GM12878 (cell line): ENCODE measurements around the gene FGF12. TPM values are rescaled to one million over a fixed set of nuclear protein-coding genes. Genes with fewer than 3 reads are reported as not detected.

ENCODE experiments used
- ATAC-seq: fragments of 200-7000 bp; cut with Tn5 transposase; 3 replicates; pipeline ENCODE4 v1.9.1; 2020; ENCODE audit warnings: mild to moderate bottlenecking, moderate library complexity
- BruUV-seq: library from RNA; stranded (reverse); fragments of 400-500 nt; replicated peaks from 2 replicates; lab custom pipeline; 2021; lab: Mats Ljungman, UMichigan
- CTCF ChIA-PET: fragments of 300-600 bp; sonication (Branson Sonifier 250); formaldehyde crosslinking; extraction: SDS; loops from one replicate; lab custom pipeline; 2021; ENCODE audit warnings: inconsistent platforms; lab: Yijun Ruan, JAX
- POLR2A ChIA-PET: fragments of 350-600 bp; formaldehyde crosslinking; extraction: SDS; loops from one replicate; lab custom pipeline; 2021; ENCODE audit warnings: inconsistent platforms; lab: Charles Lee
- RAD21 ChIA-PET: fragments of 300-600 bp; sonication (Branson Sonifier 250); formaldehyde crosslinking; loops from one replicate; lab custom pipeline; 2023; ENCODE audit warnings: antibody characterized with exemption; ENCODE audit not compliant: unreplicated experiment; lab: Charles Lee
- SMC1A ChIA-PET: fragments of 300-600 bp; sonication (Branson Sonifier 250); formaldehyde crosslinking; loops from one replicate; lab custom pipeline; 2023; ENCODE audit not compliant: unreplicated experiment, uncharacterized antibody; lab: Charles Lee
- DNase-seq: peaks from one replicate; pipeline ENCODE4 v3.0.0-alpha.2; 2011; ENCODE audit warnings: low read depth, low spot score
- FAIRE-seq: peaks from 3 replicates; lab custom pipeline; 2011; peaks lifted over from hg19 to GRCh38; lab: Jason Lieb, UNC
- H2AFZ ChIP-seq: 2 replicates; pipeline ENCODE4 v1.6.0; 2011; ENCODE audit warnings: low read depth, low read length, control low read depth; ENCODE audit not compliant: control insufficient read depth
- H3K27ac ChIP-seq: 2 replicates; pipeline ENCODE4 v1.5.1; 2011; ENCODE audit warnings: control low read depth; ENCODE audit not compliant: control insufficient read depth, insufficient read depth
- H3K27me3 ChIP-seq, 2 experiments: replicated peaks in 1 of 2; 2 replicates each; pipeline versions ENCODE4 v1.6.0 to v1.6.1; 2011; ENCODE audit warnings: low read length in 1 of 2; ENCODE audit not compliant: control insufficient read depth in 2 of 2, insufficient read depth in 2 of 2
- H3K36me3 ChIP-seq, 2 experiments: 2 replicates each; pipeline ENCODE4 v1.5.1; 2011; ENCODE audit warnings: low read length in 1 of 2; ENCODE audit not compliant: control insufficient read depth in 2 of 2, insufficient read depth in 2 of 2
- H3K4me1 ChIP-seq: 2 replicates; pipeline ENCODE4 v1.6.1; 2011; ENCODE audit warnings: mild to moderate bottlenecking, low read length, moderate library complexity, mixed read lengths; ENCODE audit not compliant: control insufficient read depth, insufficient read depth
- H3K4me2 ChIP-seq: 2 replicates; pipeline ENCODE4 v1.6.0; 2011; ENCODE audit warnings: control low read depth; ENCODE audit not compliant: control insufficient read depth, insufficient read depth
- H3K4me3 ChIP-seq: fragments of 200-600 bp; sonication (generic); 2 replicates; pipeline ENCODE4 v1.5.1; 2016
- H3K79me2 ChIP-seq: 2 replicates; pipeline ENCODE4 v1.6.0; 2011; ENCODE audit warnings: low read length; ENCODE audit not compliant: control insufficient read depth, insufficient read depth
- H3K9ac ChIP-seq: 2 replicates; pipeline ENCODE4 v1.8.0; 2011; ENCODE audit warnings: low read length, control low read depth, mixed read lengths; ENCODE audit not compliant: control insufficient read depth, insufficient read depth
- H3K9me3 ChIP-seq: replicated peaks from 3 replicates; pipeline ENCODE4 v1.5.1; 2011; ENCODE audit warnings: mild to moderate bottlenecking, low read length; ENCODE audit not compliant: control insufficient read depth, insufficient read depth
- H4K20me1 ChIP-seq: 2 replicates; pipeline ENCODE4 v1.6.0; 2011; ENCODE audit not compliant: control insufficient read depth, insufficient read depth
- CBX3 ChIP-seq: fragments of 200-600 bp; sonication (generic); IDR thresholded peaks from 2 replicates; pipeline ENCODE4 v1.6.1; 2016; ENCODE audit warnings: low read depth, borderline replicate concordance
- CUX1 ChIP-seq: IDR thresholded peaks from 2 replicates; pipeline ENCODE4 v1.6.1; 2012; ENCODE audit warnings: improper control_type of control experiment, low read depth, low read length; ENCODE audit not compliant: insufficient replicate concordance
- FOXM1 ChIP-seq: IDR thresholded peaks from 2 replicates; pipeline ENCODE4 v1.6.1; 2012; ENCODE audit warnings: low read depth, mild to moderate bottlenecking, inconsistent platforms, low read length, moderate library complexity
- GABPA ChIP-seq: IDR thresholded peaks from 2 replicates; pipeline ENCODE4 v1.6.1; 2014; ENCODE audit warnings: antibody characterized with exemption, low read depth, mild to moderate bottlenecking, inconsistent platforms
- NFXL1 ChIP-seq: fragments of 450-650 bp; IDR thresholded peaks from 2 replicates; pipeline ENCODE4 v1.6.1; 2017; ENCODE audit warnings: antibody characterized with exemption, mild to moderate bottlenecking, borderline replicate concordance
- RUNX3 ChIP-seq: IDR thresholded peaks from 2 replicates; pipeline ENCODE4 v1.6.1; 2012; ENCODE audit warnings: low read length, inconsistent platforms
- SIN3A ChIP-seq: IDR thresholded peaks from 2 replicates; pipeline ENCODE4 v1.6.1; 2012; ENCODE audit warnings: low read depth, low read length, improper control_type of control experiment
- SREBF1 ChIP-seq: IDR thresholded peaks from 2 replicates; pipeline ENCODE4 v1.6.1; 2012; ENCODE audit warnings: mild to moderate bottlenecking, low read length
- WRNIP1 ChIP-seq: IDR thresholded peaks from 2 replicates; pipeline ENCODE4 v1.6.1; 2011; ENCODE audit warnings: low read depth, low read length, improper control_type of control experiment, borderline replicate concordance
- ZNF274 ChIP-seq: IDR thresholded peaks from one replicate; pipeline ENCODE4 v1.8.0; 2011; ENCODE audit not compliant: insufficient read length, insufficient read depth
- WGBS: methylation state at CpG from one replicate; pipeline ENCODE4 v1.1.6; 2016; ENCODE audit warnings: low lambda C conversion rate; ENCODE audit not compliant: insufficient replicate concordance, insufficient coverage; ENCODE audit errors: missing lambda C conversion rate; 5-methylcytosine and 5-hydroxymethylcytosine counted together
- in situ Hi-C: fragments of 300-500 bp; cut with MboI; formaldehyde crosslinking; loops from 9 replicates; pipeline ENCODE4 v1.14.3; 2018; ENCODE audit warnings: mixed read lengths
- intact Hi-C: fragments of 100-400 bp; cut with micrococcal nuclease; formaldehyde crosslinking; loops from one replicate; pipeline ENCODE4 v1.14.2; 2022; ENCODE audit not compliant: unreplicated experiment
- polyA plus RNA-seq, 11 experiments: library from polyadenylated mRNA; depleted of rRNA in 4 of 11; unstranded in 6 of 11; stranded (reverse) in 5 of 11; fragments of >200 nt; fragmentation: Nextera tagmentation in 4 of 11; fragmentation: Illumina TruSeq in 1 of 11; extraction: Ambion mirVana in 4 of 11; extraction: Trizol in 1 of 11; gene quantifications; 1 replicate in 1 of 11; 2 replicates in 10 of 11; pipeline versions ENCODE4 v1.2.1 to v1.2.3, GENCODE V29; 2011 to 2016; ENCODE audit warnings: inconsistent platforms in 2 of 11, missing spikeins in 2 of 11, low read depth in 1 of 11
- total RNA-seq, 4 experiments: library from RNA; depleted of rRNA in 3 of 4; stranded (reverse); fragments of >200 nt in 3 of 4; fragmentation: Illumina TruSeq in 1 of 4; extraction: Trizol in 1 of 4; gene quantifications; 2 replicates each; pipeline versions ENCODE4 v1.2.1 to v1.2.3, GENCODE V29; 2013 to 2021
- TF ChIP-seq, protein P1 (sequence below): fragments of 450-650 bp; formaldehyde crosslinking; IDR thresholded peaks from 2 replicates; pipeline ENCODE4 v1.5.0; 2022; ENCODE audit warnings: mild to moderate bottlenecking, missing genetic modification characterization
- TF ChIP-seq, protein P2 (sequence below): fragments of 450-650 bp; IDR thresholded peaks from 2 replicates; pipeline ENCODE4 v1.6.1; 2017; ENCODE audit warnings: borderline replicate concordance

The FGF12 gene
- total and polyA plus RNA-seq, 10 of the 15 experiments (the other 5 are each of a cell fraction or from before 2014, with no cell fraction given) = 0.03 to 0.43 (median 0.13) TPM; not detected in 7

DNA sequence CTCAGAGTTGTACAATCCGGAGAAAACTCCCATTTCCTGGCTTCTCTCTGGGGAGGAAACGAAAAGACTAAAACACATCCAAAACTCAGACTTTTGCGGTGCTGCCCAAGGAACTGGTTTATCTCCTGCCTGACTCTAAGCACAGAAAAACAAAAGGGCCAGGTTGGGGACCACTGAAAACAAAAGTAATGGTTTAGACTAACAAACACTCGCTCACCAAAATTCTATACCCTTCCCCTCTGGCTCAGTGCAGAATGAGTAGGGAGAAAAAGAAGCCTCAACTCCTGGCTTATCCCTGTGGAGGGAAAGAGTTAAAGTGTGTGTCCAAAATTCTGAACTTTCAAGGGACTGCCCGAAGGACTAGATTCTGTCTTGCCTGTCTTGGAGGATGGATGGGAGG, 173.6 kb downstream of the FGF12 start:
- FAIRE-seq (no peak), ATAC-seq (no peak), DNase-seq (no peak)
- ChIA-PET SMC1A (no interaction called here), RAD21 (no interaction called here), POLR2A (no interaction called here), CTCF (interaction anchor here (1.2 kb wide), 1 partner anchor 9 kb away, joined by 3 read pairs; no protein-coding TSS in a partner anchor)
- Histone ChIP-seq H3K4me2 (no peak overlapping the region), H3K27ac (no peak overlapping the region), H3K36me3 (no peaks in the 10 kb centered on the region), H3K79me2 (no peaks in the 10 kb centered on the region), H3K4me1 (no peaks in the 10 kb centered on the region), H3K27me3 (no peaks in the 10 kb centered on the region), H3K9me3 (no peaks in the 10 kb centered on the region), H2AFZ (no peak overlapping the region), H3K9ac (no peak overlapping the region), H4K20me1 (no peaks in the 10 kb centered on the region), H3K4me3 (no peak overlapping the region)
- in situ Hi-C loops = no loop called here
- 71% methylated on average over 5 of the region's 5 CpGs for WGBS
- no TSS peak for BruUV-seq
- intact Hi-C loops = no loop called here
- TF ChIP-seq, protein P1, sequence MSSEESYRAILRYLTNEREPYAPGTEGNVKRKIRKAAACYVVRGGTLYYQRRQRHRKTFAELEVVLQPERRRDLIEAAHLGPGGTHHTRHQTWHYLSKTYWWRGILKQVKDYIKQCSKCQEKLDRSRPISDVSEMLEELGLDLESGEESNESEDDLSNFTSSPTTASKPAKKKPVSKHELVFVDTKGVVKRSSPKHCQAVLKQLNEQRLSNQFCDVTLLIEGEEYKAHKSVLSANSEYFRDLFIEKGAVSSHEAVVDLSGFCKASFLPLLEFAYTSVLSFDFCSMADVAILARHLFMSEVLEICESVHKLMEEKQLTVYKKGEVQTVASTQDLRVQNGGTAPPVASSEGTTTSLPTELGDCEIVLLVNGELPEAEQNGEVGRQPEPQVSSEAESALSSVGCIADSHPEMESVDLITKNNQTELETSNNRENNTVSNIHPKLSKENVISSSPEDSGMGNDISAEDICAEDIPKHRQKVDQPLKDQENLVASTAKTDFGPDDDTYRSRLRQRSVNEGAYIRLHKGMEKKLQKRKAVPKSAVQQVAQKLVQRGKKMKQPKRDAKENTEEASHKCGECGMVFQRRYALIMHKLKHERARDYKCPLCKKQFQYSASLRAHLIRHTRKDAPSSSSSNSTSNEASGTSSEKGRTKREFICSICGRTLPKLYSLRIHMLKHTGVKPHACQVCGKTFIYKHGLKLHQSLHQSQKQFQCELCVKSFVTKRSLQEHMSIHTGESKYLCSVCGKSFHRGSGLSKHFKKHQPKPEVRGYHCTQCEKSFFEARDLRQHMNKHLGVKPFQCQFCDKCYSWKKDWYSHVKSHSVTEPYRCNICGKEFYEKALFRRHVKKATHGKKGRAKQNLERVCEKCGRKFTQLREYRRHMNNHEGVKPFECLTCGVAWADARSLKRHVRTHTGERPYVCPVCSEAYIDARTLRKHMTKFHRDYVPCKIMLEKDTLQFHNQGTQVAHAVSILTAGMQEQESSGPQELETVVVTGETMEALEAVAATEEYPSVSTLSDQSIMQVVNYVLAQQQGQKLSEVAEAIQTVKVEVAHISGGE (CRISPR knock-in tag) = no peak
- TF ChIP-seq SREBF1 (no peak), NFXL1 (no peak), WRNIP1 (no peak), RUNX3 (no peak), SIN3A (no peak), GABPA (no peak), FOXM1 (no peak), ZNF274 (no peak), CBX3 (no peak), CUX1 (no peak)
- TF ChIP-seq, protein P2, sequence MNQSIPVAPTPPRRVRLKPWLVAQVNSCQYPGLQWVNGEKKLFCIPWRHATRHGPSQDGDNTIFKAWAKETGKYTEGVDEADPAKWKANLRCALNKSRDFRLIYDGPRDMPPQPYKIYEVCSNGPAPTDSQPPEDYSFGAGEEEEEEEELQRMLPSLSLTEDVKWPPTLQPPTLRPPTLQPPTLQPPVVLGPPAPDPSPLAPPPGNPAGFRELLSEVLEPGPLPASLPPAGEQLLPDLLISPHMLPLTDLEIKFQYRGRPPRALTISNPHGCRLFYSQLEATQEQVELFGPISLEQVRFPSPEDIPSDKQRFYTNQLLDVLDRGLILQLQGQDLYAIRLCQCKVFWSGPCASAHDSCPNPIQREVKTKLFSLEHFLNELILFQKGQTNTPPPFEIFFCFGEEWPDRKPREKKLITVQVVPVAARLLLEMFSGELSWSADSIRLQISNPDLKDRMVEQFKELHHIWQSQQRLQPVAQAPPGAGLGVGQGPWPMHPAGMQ = no peak
